Upper lobe of right lung (tissue), 1 donor: ENCODE data around the gene GJA1. TPM values are rescaled to one million over a fixed set of nuclear protein-coding genes. Genes with fewer than 3 reads are reported as not detected.
A peak's percentile ranks its signal among the peaks of the same experiment; 100 is the strongest.
"Not testable (repeated sequence)": the region's sequence is repeated elsewhere in the genome, so short reads cannot be mapped to it uniquely, and the experiment has no call there.

Experiments
- ATAC-seq: fragments of 200-7000 bp; cut with Tn5 transposase; one replicate; pipeline ENCODE4 v1.9.1; 2020; ENCODE audit warnings: mild to moderate bottlenecking, moderate library complexity
- DNase-seq: peaks from one replicate; pipeline ENCODE4 v3.0.0-alpha.2; 2020
- H3K27ac ChIP-seq: fragments of 200-600 bp; one replicate; pipeline ENCODE4 v1.8.0; 2022
- H3K27me3 ChIP-seq: fragments of 200-600 bp; one replicate; pipeline ENCODE4 v1.8.0; 2022; ENCODE audit warnings: mild to moderate bottlenecking
- H3K36me3 ChIP-seq: fragments of 200-600 bp; one replicate; pipeline ENCODE4 v1.8.0; 2022
- H3K4me1 ChIP-seq: fragments of 200-600 bp; one replicate; pipeline ENCODE4 v1.8.0; 2022
- H3K4me3 ChIP-seq: fragments of 200-600 bp; one replicate; pipeline ENCODE4 v1.8.0; 2022; ENCODE audit warnings: mild to moderate bottlenecking
- H3K9me3 ChIP-seq: fragments of 200-600 bp; one replicate; pipeline ENCODE4 v1.8.0; 2022
- CTCF ChIP-seq: fragments of 200-600 bp; IDR thresholded peaks from one replicate; pipeline ENCODE4 v1.8.0; 2022; ENCODE audit warnings: antibody characterized with exemption
- intact Hi-C: fragments of 100-400 bp; cut with DNase I; formaldehyde crosslinking; loops from one replicate; pipeline ENCODE4 v1.11.0; 2022
- total RNA-seq: library from RNA; stranded (reverse); fragmentation: NEBNext Ultra II Directional; extraction: Animal tissue kit (Norgen Biotek cat#: 25700); gene quantifications from one replicate; pipeline ENCODE4 v1.2.1, GENCODE V29; 2021
- donor health status: DM: no; HTN: yes; CAD: no; lungs with severe emphysema.

The GJA1 gene
- total RNA-seq, 1 donor from 2014 or later: 127 TPM

- no peak for ATAC-seq
- no peak for TF ChIP-seq CTCF
- intact Hi-C loops: no loop called here
Measured at GRCh38 chr6:121439475-121439874, 4.0 kb downstream of the GJA1 start.

GRCh38 chr6:121439926-121440325 is 4.5 kb downstream of the GJA1 start:
- ATAC-seq: no peak
- Histone ChIP-seq H3K9me3 (no peaks in the 10 kb centered on the region), H3K4me3 (no peak overlapping the region), H3K27ac (no peak overlapping the region), H3K4me1 (no peaks in the 10 kb centered on the region), H3K36me3 (no peaks in the 10 kb centered on the region), H3K27me3 (peaks cover 5% of the 10 kb centered on the region)
- no peak for TF ChIP-seq CTCF
- intact Hi-C loops: no loop called here
- DNase-seq: no peak

More at GRCh38 chr6:121439475-121439874, 4.0 kb downstream of the GJA1 start:
- no peak overlapping the region for H3K27ac ChIP-seq
- H3K4me1 ChIP-seq: no peaks in the 10 kb centered on the region
- no peaks in the 10 kb centered on the region for H3K9me3 ChIP-seq
- no peaks in the 10 kb centered on the region for H3K36me3 ChIP-seq
- peaks cover 5% of the 10 kb centered on the region for H3K27me3 ChIP-seq
- peak overlapping the region; percentile 14 for H3K4me3 ChIP-seq
- DNase-seq: no peak

- intact Hi-C loops: no loop called here
- ATAC-seq (no peak), DNase-seq (no peak)
- H3K27me3 ChIP-seq: peaks cover 5% of the 10 kb centered on the region
- no peaks in the 10 kb centered on the region for H3K36me3 ChIP-seq
- H3K27ac ChIP-seq: no peak overlapping the region
- no peaks in the 10 kb centered on the region for H3K9me3 ChIP-seq
- no peaks in the 10 kb centered on the region for H3K4me1 ChIP-seq
- no peak overlapping the region for H3K4me3 ChIP-seq
- TF ChIP-seq CTCF: no peak
Measured at GRCh38 chr6:121441477-121441876, 6.0 kb downstream of the GJA1 start.

GRCh38 chr6:121442576-121442975 is 7.1 kb downstream of the GJA1 start:
- DNase-seq (no peak), ATAC-seq (no peak)
- TF ChIP-seq CTCF: no peak
- peaks cover 2% of the 10 kb centered on the region for H3K27me3 ChIP-seq
- intact Hi-C loops: no loop called here
- no peaks in the 10 kb centered on the region for H3K4me1 ChIP-seq
- no peak overlapping the region for H3K4me3 ChIP-seq
- peaks cover 5% of the 10 kb centered on the region for H3K36me3 ChIP-seq
- H3K27ac ChIP-seq: no peak overlapping the region
- no peaks in the 10 kb centered on the region for H3K9me3 ChIP-seq

- intact Hi-C loops: no loop called here
- ATAC-seq (peak; percentile 19), DNase-seq (no peak)
- no peaks in the 10 kb centered on the region for H3K27me3 ChIP-seq
- no peaks in the 10 kb centered on the region for H3K9me3 ChIP-seq
- H3K27ac ChIP-seq: no peak overlapping the region
- H3K36me3 ChIP-seq: peaks cover 8% of the 10 kb centered on the region
- no peak overlapping the region for H3K4me3 ChIP-seq
- TF ChIP-seq CTCF: no peak
- H3K4me1 ChIP-seq: no peaks in the 10 kb centered on the region
Measured at GRCh38 chr6:121443971-121444541, 8.6 kb downstream of the GJA1 start.

GRCh38 chr6:121446705-121447104 is 11.3 kb downstream of the GJA1 start:
- H3K9me3 ChIP-seq, H3K36me3 ChIP-seq, H3K27ac ChIP-seq, H3K27me3 ChIP-seq, intact Hi-C loops, DNase-seq, H3K4me3 ChIP-seq, H3K4me1 ChIP-seq: not testable (repeated sequence)
- ATAC-seq: peak; percentile 46

- intact Hi-C loops, DNase-seq, H3K27me3 ChIP-seq, H3K9me3 ChIP-seq, H3K4me1 ChIP-seq, H3K4me3 ChIP-seq, H3K36me3 ChIP-seq, ATAC-seq, H3K27ac ChIP-seq: not testable (repeated sequence)
Measured at GRCh38 chr6:121447746-121448145, 12.3 kb downstream of the GJA1 start.

GRCh38 chr6:121448528-121448927 is 13.1 kb downstream of the GJA1 start:
- H3K27ac ChIP-seq, intact Hi-C loops, H3K4me3 ChIP-seq, H3K4me1 ChIP-seq, H3K9me3 ChIP-seq, H3K27me3 ChIP-seq, DNase-seq, H3K36me3 ChIP-seq, ATAC-seq: not testable (repeated sequence)
